ENCODE results near the gene TRIAP1. TPM values are rescaled to one million over a fixed set of nuclear protein-coding genes. Genes with fewer than 3 reads are reported as not detected.
A peak's percentile ranks its signal among the peaks of the same experiment; 100 is the strongest.

The TRIAP1 gene
- total RNA-seq, 4 donors from 2014 or later: 7.1 to 39.3 (median 23.3) TPM

DNA sequence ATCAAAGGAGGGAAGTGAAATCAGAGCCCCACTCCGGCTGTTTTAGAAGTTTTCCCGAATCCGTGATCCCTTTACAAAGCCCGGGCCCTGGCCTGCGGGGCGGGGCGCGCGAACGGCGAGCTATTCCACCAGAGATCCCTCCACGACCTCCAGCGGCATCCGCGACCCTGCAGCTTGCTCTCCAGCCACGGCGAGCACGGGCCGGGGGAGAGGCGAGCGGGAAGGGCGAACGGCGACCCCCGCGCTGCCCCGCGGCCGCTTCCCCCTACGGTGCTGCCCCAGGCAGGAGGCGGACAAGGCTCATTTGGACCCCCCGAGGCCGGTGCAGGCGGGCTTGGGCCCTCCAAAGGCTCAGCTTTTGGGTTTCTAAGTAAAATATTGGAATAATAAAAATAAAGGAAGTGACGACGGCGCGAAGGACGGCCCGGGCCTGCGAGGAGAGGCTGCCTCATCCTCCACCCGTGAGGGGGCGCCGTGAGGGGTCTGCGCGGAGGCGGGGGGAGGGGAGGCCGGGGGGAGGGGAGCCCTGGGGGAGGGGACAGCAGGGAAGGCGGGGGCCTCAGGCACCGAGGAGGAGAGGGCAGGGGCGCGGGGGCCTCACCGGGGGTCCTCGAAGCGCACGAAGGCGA, 22.8 kb upstream of the TRIAP1 start:
- peaks cover 18 to 73% (median 46%) of the 10 kb centered on the region in 3 donors for H3K4me1 ChIP-seq
- no peak for DNase-seq
- peak overlapping the region; percentile 72 to 99 (median 75) for H3K4me3 ChIP-seq
- 0 to 1% methylated on average over 7 to 24 of the region's 57 CpGs for WGBS, 2 donors
- no peaks in the 10 kb centered on the region for H3K9me3 ChIP-seq
- H3K27ac ChIP-seq: peak overlapping the region; percentile 88 to 98 (median 96)
- peaks cover 0 to 37% (median 12%) of the 10 kb centered on the region in 3 donors for H3K36me3 ChIP-seq
- H3K27me3 ChIP-seq: no peaks in the 10 kb centered on the region
- intact Hi-C loops (cut with DNase I): no loop called here
- TF ChIP-seq POLR2A (IDR thresholded peaks at IDR 0.05): no peak
- TF ChIP-seq, protein P1, sequence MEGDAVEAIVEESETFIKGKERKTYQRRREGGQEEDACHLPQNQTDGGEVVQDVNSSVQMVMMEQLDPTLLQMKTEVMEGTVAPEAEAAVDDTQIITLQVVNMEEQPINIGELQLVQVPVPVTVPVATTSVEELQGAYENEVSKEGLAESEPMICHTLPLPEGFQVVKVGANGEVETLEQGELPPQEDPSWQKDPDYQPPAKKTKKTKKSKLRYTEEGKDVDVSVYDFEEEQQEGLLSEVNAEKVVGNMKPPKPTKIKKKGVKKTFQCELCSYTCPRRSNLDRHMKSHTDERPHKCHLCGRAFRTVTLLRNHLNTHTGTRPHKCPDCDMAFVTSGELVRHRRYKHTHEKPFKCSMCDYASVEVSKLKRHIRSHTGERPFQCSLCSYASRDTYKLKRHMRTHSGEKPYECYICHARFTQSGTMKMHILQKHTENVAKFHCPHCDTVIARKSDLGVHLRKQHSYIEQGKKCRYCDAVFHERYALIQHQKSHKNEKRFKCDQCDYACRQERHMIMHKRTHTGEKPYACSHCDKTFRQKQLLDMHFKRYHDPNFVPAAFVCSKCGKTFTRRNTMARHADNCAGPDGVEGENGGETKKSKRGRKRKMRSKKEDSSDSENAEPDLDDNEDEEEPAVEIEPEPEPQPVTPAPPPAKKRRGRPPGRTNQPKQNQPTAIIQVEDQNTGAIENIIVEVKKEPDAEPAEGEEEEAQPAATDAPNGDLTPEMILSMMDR (IDR thresholded peaks at IDR 0.05): peak in 1 of 6 experiments; percentile 5

DNA sequence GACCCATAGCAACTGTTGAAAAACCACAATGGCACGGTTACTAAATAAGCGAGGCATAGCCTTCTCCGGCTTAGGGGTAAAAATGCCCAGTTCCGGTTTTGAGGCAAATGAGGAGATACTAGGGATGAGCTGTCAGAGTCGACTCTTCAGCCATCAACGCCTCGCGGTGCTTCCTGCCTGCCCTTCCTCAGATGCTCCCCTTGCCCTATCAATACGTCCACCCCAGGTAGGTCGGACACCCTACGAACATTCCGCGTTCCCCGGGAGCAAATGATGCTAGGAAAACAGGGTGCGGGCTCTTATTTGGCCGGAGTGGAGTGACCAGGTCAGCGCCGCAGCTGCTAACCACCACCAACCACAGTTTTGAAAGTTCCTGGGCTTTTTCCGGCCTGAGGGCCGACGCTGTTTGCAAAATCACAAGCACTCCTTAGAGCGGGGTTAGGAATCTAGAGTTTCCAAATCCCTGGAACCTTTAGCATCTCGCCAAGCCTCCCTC, 22.2 kb upstream of the TRIAP1 start:
- H3K27me3 ChIP-seq: no peaks in the 10 kb centered on the region
- TF ChIP-seq POLR2A (IDR thresholded peaks at IDR 0.05): no peak
- TF ChIP-seq, protein P1 (IDR thresholded peaks at IDR 0.05): no peak
- H3K36me3 ChIP-seq: peaks cover 4 to 43% (median 18%) of the 10 kb centered on the region in 3 donors
- no peak for DNase-seq
- H3K27ac ChIP-seq: peak overlapping the region; percentile 88 to 98 (median 96)
- peaks cover 18 to 67% (median 40%) of the 10 kb centered on the region in 3 donors for H3K4me1 ChIP-seq
- WGBS, 2 donors: 3 to 5% methylated on average over 4 to 19 of the region's 23 CpGs
- H3K9me3 ChIP-seq: no peaks in the 10 kb centered on the region
- H3K4me3 ChIP-seq: peak overlapping the region; percentile 72 to 99 (median 75)
- intact Hi-C loops (cut with DNase I): no loop called here

DNA sequence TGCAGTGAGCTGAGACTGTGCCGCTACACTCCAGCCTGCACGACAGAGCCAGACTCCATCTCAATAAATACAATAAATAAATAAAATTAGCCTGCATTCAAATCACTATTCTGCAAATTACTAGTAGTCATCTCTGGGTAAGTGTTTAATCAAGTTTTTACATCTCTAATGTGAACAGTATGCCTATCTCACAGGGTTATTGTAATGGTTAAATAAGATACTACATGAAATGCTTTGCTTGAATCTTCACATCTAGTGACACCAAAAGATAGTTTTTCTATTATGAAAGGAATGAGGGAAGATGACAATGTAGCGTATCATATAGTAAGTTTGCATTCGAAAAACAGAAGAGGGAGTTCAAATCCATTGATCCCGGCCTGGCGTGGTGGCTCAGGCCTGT, 21.3 kb upstream of the TRIAP1 start:
- no peak for TF ChIP-seq POLR2A (IDR thresholded peaks at IDR 0.05)
- TF ChIP-seq, protein P1 (IDR thresholded peaks at IDR 0.05): no peak
- DNase-seq: no peak
- H3K4me1 ChIP-seq: peaks cover 18 to 58% (median 38%) of the 10 kb centered on the region in 3 donors
- H3K36me3 ChIP-seq: peaks cover 10 to 52% (median 27%) of the 10 kb centered on the region in 3 donors
- intact Hi-C loops (cut with DNase I): no loop called here
- no peak overlapping the region for H3K4me3 ChIP-seq
- no peaks in the 10 kb centered on the region for H3K9me3 ChIP-seq
- H3K27me3 ChIP-seq: no peaks in the 10 kb centered on the region
- WGBS, 2 donors: 92 to 93% methylated on average over 6 of the region's 6 CpGs
- H3K27ac ChIP-seq: no peak overlapping the region

DNA sequence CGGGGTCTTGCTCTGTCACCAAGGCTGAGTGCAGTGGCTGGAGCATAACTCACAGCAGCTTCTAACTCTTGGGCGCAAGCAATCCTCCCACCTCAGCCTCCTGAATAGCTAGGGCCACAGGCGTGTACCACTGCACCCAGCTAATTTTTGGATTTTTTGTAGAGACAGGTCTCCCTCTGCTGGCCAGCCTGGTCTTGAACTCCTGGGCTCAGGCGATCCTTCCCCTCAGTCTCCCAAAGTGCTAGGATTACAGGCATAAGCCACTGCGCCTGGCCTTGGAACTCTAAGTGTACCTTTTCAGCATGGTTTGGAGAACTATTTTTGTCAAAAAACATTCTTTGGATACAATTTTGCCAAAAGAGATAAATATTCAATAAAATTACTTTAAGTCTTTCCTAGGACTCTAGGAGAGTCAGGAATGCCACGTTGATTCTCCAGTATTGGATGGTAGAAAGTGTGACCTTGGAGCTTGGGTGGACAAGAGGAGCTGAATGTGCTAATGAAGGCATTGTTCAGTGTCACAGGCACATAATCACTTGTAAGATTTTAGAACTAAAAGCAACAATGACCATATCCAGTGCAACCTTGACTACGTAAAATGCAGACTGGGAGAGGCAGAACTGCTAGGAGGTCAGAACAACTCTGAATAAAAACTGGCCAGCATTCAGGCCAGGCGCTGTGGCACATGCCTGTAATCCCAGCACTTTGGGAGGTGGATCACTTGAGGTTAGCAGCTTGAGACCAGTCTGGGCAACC, 20.6 kb upstream of the TRIAP1 start:
- intact Hi-C loops (cut with DNase I): no loop called here
- Histone ChIP-seq H3K27ac (peak overlapping the region in 1 of 4 donors; percentile 9), H3K27me3 (no peaks in the 10 kb centered on the region), H3K4me1 (peaks cover 18 to 51% (median 38%) of the 10 kb centered on the region in 3 donors), H3K36me3 (peaks cover 14 to 59% (median 34%) of the 10 kb centered on the region in 3 donors), H3K4me3 (no peak overlapping the region), H3K9me3 (no peaks in the 10 kb centered on the region)
- TF ChIP-seq, protein P1 (IDR thresholded peaks at IDR 0.05): peak; percentile 19 to 60 (median 38)
- TF ChIP-seq POLR2A (IDR thresholded peaks at IDR 0.05): no peak
- DNase-seq: no peak
- WGBS, 2 donors: 51% methylated on average over 7 to 8 of the region's 8 CpGs

DNA sequence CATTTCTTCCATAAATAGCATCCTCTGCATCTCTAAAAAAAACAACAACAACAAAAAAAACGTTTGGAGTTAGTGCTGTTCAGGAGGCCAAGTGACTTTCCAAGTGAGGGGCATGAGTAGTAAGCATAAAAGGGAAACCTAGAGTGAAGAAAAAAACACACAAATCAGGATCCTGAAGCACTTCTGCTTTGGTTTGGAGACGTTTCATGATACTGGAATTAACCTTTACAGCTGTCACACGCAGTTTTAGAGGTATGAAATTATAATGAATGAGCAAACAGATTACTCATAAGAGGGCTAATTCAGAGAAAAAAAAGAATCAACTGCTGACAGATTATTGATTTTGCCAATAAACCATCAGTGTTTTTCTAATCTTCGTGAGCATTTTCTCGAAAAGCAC, 19.6 kb upstream of the TRIAP1 start:
- no peak for DNase-seq
- no peaks in the 10 kb centered on the region for H3K9me3 ChIP-seq
- no peaks in the 10 kb centered on the region for H3K27me3 ChIP-seq
- 28 to 32% methylated on average over 5 of the region's 5 CpGs for WGBS, 2 donors
- peaks cover 9 to 41% (median 32%) of the 10 kb centered on the region in 3 donors for H3K4me1 ChIP-seq
- no peak overlapping the region for H3K4me3 ChIP-seq
- no peak for TF ChIP-seq POLR2A (IDR thresholded peaks at IDR 0.05)
- TF ChIP-seq, protein P1 (IDR thresholded peaks at IDR 0.05): no peak
- H3K36me3 ChIP-seq: peaks cover 14 to 69% (median 42%) of the 10 kb centered on the region in 3 donors
- no peak overlapping the region for H3K27ac ChIP-seq
- intact Hi-C loops (cut with DNase I): no loop called here

Measured in esophagus squamous epithelium (tissue), 5 donors.